GM23338 (cell line): ENCODE data around the gene RBCK1.

Experiments used
- CREB1 ChIP-seq: fragments of 250-450 bp; sonication (Bioruptor Pico); IDR thresholded peaks from 2 replicates; pipeline ENCODE4 v1.5.0; 2020; ENCODE audit warnings: low read depth, mild to moderate bottlenecking, moderate library complexity
- CTCF ChIP-seq, 2 experiments: fragments of 200-600 bp in 1 of 2; sonication (generic) in 1 of 2; conservative IDR thresholded peaks; 2 replicates each; pipeline versions ENCODE4 v1.5.1 to v1.6.1; 2016 to 2017; ENCODE audit warnings: antibody characterized with exemption in 2 of 2, low read depth in 2 of 2, mild to moderate bottlenecking in 2 of 2, moderate library complexity in 1 of 2
- EZH2 ChIP-seq: fragments of 200-600 bp; sonication (generic); IDR thresholded peaks from one replicate; pipeline ENCODE4 v1.8.0; 2017; ENCODE audit warnings: antibody characterized with exemption, mild to moderate bottlenecking, low read depth; ENCODE audit not compliant: unreplicated experiment
- EZH2phosphoT487 ChIP-seq: fragments of 200-600 bp; sonication (generic); IDR thresholded peaks from one replicate; pipeline ENCODE4 v1.8.1; 2018; ENCODE audit warnings: antibody characterized with exemption; ENCODE audit not compliant: unreplicated experiment
- JUNB ChIP-seq: IDR thresholded peaks from one replicate; pipeline ENCODE4 v1.6.1; 2016; ENCODE audit warnings: antibody characterized with exemption; ENCODE audit not compliant: unreplicated experiment
- NANOG ChIP-seq: IDR thresholded peaks from 2 replicates; pipeline ENCODE4 v1.6.1; 2016; ENCODE audit warnings: antibody characterized with exemption, borderline replicate concordance
- POLR2AphosphoS5 ChIP-seq: IDR thresholded peaks from 2 replicates; pipeline ENCODE4 v1.6.1; 2016; ENCODE audit warnings: antibody characterized with exemption, low read depth
- REST ChIP-seq: IDR thresholded peaks from one replicate; pipeline ENCODE4 v1.6.1; 2018; ENCODE audit warnings: antibody characterized with exemption; ENCODE audit not compliant: unreplicated experiment
- ZNF114 ChIP-seq: fragments of 250-450 bp; sonication (Bioruptor Pico); IDR thresholded peaks from 2 replicates; pipeline ENCODE4 v1.5.0; 2020; ENCODE audit warnings: mild to moderate bottlenecking, moderate library complexity
- ZNF331 ChIP-seq: fragments of 250-450 bp; sonication (Bioruptor Pico); IDR thresholded peaks from 2 replicates; pipeline ENCODE4 v1.5.0; 2020; ENCODE audit warnings: low read depth, mild to moderate bottlenecking, moderate library complexity

- TF ChIP-seq POLR2AphosphoS5 (peak; percentile 27), CTCF (conservative IDR thresholded peaks at IDR 0.05; ENCODE audit: low read depth in 2 of 2) (0 out of 4 replicates have a peak, but pooled peaks of 1 of the 2 experiments have one; percentile 3), EZH2phosphoT487 (no peak), REST (no peak), CREB1 (CRISPR knock-in tag) (no peak), ZNF331 (no peak), EZH2 (no peak), JUNB (no peak), NANOG (no peak), ZNF114 (CRISPR knock-in tag) (no peak)
Observed at GRCh38 chr20:380763-381580, 27.1 kb upstream of the RBCK1 start.
